ENCODE measurements around the gene PPOX.

GRCh38 chr1:161173711-161174110, 7.5 kb downstream of the PPOX start:
- TF ChIP-seq EP300 (IDR thresholded peaks at IDR 0.05) (no peak), POLR2A (IDR thresholded peaks at IDR 0.05) (no peak), POLR2AphosphoS5 (IDR thresholded peaks at IDR 0.05) (no peak)
- TF ChIP-seq, protein P1, sequence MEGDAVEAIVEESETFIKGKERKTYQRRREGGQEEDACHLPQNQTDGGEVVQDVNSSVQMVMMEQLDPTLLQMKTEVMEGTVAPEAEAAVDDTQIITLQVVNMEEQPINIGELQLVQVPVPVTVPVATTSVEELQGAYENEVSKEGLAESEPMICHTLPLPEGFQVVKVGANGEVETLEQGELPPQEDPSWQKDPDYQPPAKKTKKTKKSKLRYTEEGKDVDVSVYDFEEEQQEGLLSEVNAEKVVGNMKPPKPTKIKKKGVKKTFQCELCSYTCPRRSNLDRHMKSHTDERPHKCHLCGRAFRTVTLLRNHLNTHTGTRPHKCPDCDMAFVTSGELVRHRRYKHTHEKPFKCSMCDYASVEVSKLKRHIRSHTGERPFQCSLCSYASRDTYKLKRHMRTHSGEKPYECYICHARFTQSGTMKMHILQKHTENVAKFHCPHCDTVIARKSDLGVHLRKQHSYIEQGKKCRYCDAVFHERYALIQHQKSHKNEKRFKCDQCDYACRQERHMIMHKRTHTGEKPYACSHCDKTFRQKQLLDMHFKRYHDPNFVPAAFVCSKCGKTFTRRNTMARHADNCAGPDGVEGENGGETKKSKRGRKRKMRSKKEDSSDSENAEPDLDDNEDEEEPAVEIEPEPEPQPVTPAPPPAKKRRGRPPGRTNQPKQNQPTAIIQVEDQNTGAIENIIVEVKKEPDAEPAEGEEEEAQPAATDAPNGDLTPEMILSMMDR (IDR thresholded peaks at IDR 0.05), result no peak
